SK-N-SH treated with all-trans-retinoic acid at 6 μM for 48 hours (cell line): ENCODE results near the gene KIF17.

Experiments used
- ATAC-seq: fragments of 200-7000 bp; cut with Tn5 transposase; 3 replicates; pipeline ENCODE4 v1.9.1; 2020; ENCODE audit warnings: mild to moderate bottlenecking, moderate library complexity
- BACH2 ChIP-seq: fragments of 250-450 bp; sonication (Bioruptor Pico); IDR thresholded peaks from 2 replicates; pipeline ENCODE4 v1.9.0; 2021; ENCODE audit warnings: mild to moderate bottlenecking, borderline replicate concordance
- CREB5 ChIP-seq: fragments of 250-450 bp; sonication (Bioruptor Pico); IDR thresholded peaks from 2 replicates; pipeline ENCODE4 v1.5.1; 2020; ENCODE audit warnings: low read depth, mild to moderate bottlenecking, moderate library complexity
- CSDC2 ChIP-seq: fragments of 250-450 bp; sonication (Bioruptor Pico); IDR thresholded peaks from 2 replicates; pipeline ENCODE4 v1.5.0; 2020; ENCODE audit warnings: mild to moderate bottlenecking, moderate library complexity
- CSRNP3 ChIP-seq: fragments of 250-450 bp; sonication (Bioruptor Pico); IDR thresholded peaks from 2 replicates; pipeline ENCODE4 v1.5.1; 2021; ENCODE audit warnings: mild to moderate bottlenecking, moderate library complexity
- ESRRG ChIP-seq: fragments of 250-450 bp; sonication (Bioruptor Pico); IDR thresholded peaks from 2 replicates; pipeline ENCODE4 v1.6.1; 2021; ENCODE audit warnings: mild to moderate bottlenecking
- ISL1 ChIP-seq: fragments of 250-450 bp; sonication (Bioruptor Pico); IDR thresholded peaks from 2 replicates; pipeline ENCODE4 v2.1.2; 2022; ENCODE audit warnings: mild to moderate bottlenecking, moderate library complexity
- OSR1 ChIP-seq: fragments of 250-450 bp; sonication (Bioruptor Pico); IDR thresholded peaks from 2 replicates; pipeline ENCODE4 v1.8.0; 2022; ENCODE audit warnings: moderate library complexity, mild to moderate bottlenecking, inconsistent platforms
- POU6F1 ChIP-seq: fragments of 250-450 bp; sonication (Bioruptor Pico); IDR thresholded peaks from 2 replicates; pipeline ENCODE4 v1.8.0; 2021; ENCODE audit warnings: low read depth, mild to moderate bottlenecking, moderate library complexity, borderline replicate concordance
- PPARA ChIP-seq: fragments of 250-450 bp; sonication (Bioruptor Pico); IDR thresholded peaks from 2 replicates; pipeline ENCODE4 v1.5.0; 2020; ENCODE audit warnings: mild to moderate bottlenecking, borderline replicate concordance
- RARB ChIP-seq: fragments of 250-450 bp; sonication (Bioruptor Pico); IDR thresholded peaks from 2 replicates; pipeline ENCODE4 v1.8.0; 2021; ENCODE audit warnings: mild to moderate bottlenecking, moderate library complexity
- SNAI2 ChIP-seq: fragments of 250-450 bp; sonication (Bioruptor Pico); IDR thresholded peaks from 2 replicates; pipeline ENCODE4 v1.5.0; 2020; ENCODE audit warnings: mild to moderate bottlenecking, moderate library complexity
- TCF4 ChIP-seq: fragments of 250-450 bp; sonication (Bioruptor Pico); IDR thresholded peaks from 2 replicates; pipeline ENCODE4 v1.8.0; 2021; ENCODE audit warnings: mild to moderate bottlenecking, moderate library complexity, borderline replicate concordance
- TOX ChIP-seq: fragments of 250-450 bp; sonication (Bioruptor Pico); IDR thresholded peaks from 2 replicates; pipeline ENCODE4 v1.8.0; 2021; ENCODE audit warnings: mild to moderate bottlenecking, moderate library complexity, borderline replicate concordance
- TSHZ2 ChIP-seq: fragments of 250-450 bp; sonication (Bioruptor Pico); IDR thresholded peaks from 2 replicates; pipeline ENCODE4 v1.5.0; 2020; ENCODE audit warnings: mild to moderate bottlenecking, moderate library complexity
- ZC3H10 ChIP-seq: fragments of 250-450 bp; sonication (Bioruptor Pico); IDR thresholded peaks from 2 replicates; pipeline ENCODE4 v1.5.1; 2021; ENCODE audit warnings: mild to moderate bottlenecking, moderate library complexity
- ZFP3 ChIP-seq: fragments of 250-450 bp; sonication (Bioruptor Pico); IDR thresholded peaks from 2 replicates; pipeline ENCODE4 v1.5.0; 2020; ENCODE audit warnings: mild to moderate bottlenecking, moderate library complexity
- ZFP30 ChIP-seq: fragments of 450-650 bp; formaldehyde crosslinking; IDR thresholded peaks from 2 replicates; pipeline ENCODE4 v1.5.0; 2022; ENCODE audit warnings: mild to moderate bottlenecking, moderate library complexity
- ZNF70 ChIP-seq: fragments of 450-650 bp; formaldehyde crosslinking; IDR thresholded peaks from 2 replicates; pipeline ENCODE4 v1.5.0; 2020; ENCODE audit warnings: mild to moderate bottlenecking, moderate library complexity
- ZNF8 ChIP-seq: fragments of 450-650 bp; formaldehyde crosslinking; IDR thresholded peaks from 2 replicates; pipeline ENCODE4 v1.5.0; 2020; ENCODE audit warnings: mild to moderate bottlenecking, moderate library complexity

KIF17 gene

GRCh38 chr1:20730690-20731056 is 12.9 kb upstream of the KIF17 start (continued):
- TF ChIP-seq POU6F1 (CRISPR knock-in tag) (no peak), CSDC2 (CRISPR knock-in tag) (no peak), OSR1 (no peak)

- ATAC-seq: no peak
- TF ChIP-seq ZNF8 (CRISPR knock-in tag): no peak
- no peak for TF ChIP-seq TOX (CRISPR knock-in tag)
- TF ChIP-seq ZC3H10 (CRISPR knock-in tag): no peak
- TF ChIP-seq RARB (CRISPR knock-in tag): no peak
- no peak for TF ChIP-seq OSR1
- no peak for TF ChIP-seq CSDC2 (CRISPR knock-in tag)
- no peak for TF ChIP-seq ISL1
- TF ChIP-seq ESRRG (CRISPR knock-in tag): no peak
- TF ChIP-seq ZFP3 (CRISPR knock-in tag): no peak
- TF ChIP-seq SNAI2: no peak
- no peak for TF ChIP-seq TSHZ2 (CRISPR knock-in tag)
Measured at GRCh38 chr1:20729990-20730689, 12.3 kb upstream of the KIF17 start.

- TF ChIP-seq CSRNP3 (CRISPR knock-in tag) (no peak), PPARA (no peak), TCF4 (no peak), CREB5 (CRISPR knock-in tag) (no peak), CSDC2 (CRISPR knock-in tag) (no peak), ZFP3 (CRISPR knock-in tag) (no peak), ZFP30 (CRISPR knock-in tag) (no peak)
- no peak for ATAC-seq
Measured at GRCh38 chr1:20729155-20729931, 11.5 kb upstream of the KIF17 start.

GRCh38 chr1:20728371-20729154 is 10.8 kb upstream of the KIF17 start:
- no peak for ATAC-seq
- TF ChIP-seq TOX (CRISPR knock-in tag): no peak
- TF ChIP-seq TSHZ2 (CRISPR knock-in tag): no peak
- TF ChIP-seq RARB (CRISPR knock-in tag): no peak
- TF ChIP-seq CREB5 (CRISPR knock-in tag): no peak
- no peak for TF ChIP-seq CSRNP3 (CRISPR knock-in tag)
- no peak for TF ChIP-seq BACH2 (CRISPR knock-in tag)
- no peak for TF ChIP-seq PPARA
- TF ChIP-seq ZNF70 (CRISPR knock-in tag): no peak
